Measurements from ENCODE around the gene PROSER3.

DNA sequence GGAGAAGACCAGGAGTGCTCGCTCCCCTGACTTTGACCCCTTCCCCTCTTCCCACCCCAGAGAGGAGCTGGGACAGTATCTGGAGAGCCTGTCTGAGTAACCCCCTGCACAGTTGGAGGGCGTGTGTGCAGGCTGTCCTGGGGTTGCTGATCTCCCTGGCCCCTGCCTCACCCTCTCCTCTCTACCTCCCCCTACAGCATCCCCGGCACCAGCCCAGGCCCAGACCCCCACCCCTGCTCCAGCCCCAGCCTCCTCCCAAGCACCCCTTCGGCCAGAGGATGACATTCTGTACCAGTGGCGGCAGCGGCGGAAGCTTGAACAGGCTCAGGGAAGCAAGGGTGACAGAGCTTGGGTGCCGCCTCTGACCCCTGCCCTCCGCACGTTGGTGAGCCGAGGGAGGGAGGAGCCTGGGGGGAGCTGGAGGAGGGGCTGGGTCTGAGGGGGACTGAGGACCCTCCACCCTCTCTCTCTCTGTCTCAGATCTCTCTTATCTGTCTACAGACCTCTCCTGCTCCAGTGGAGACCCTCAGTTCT is 8.7 kb downstream of the PROSER3 start:
- TF ChIP-seq, protein P1, sequence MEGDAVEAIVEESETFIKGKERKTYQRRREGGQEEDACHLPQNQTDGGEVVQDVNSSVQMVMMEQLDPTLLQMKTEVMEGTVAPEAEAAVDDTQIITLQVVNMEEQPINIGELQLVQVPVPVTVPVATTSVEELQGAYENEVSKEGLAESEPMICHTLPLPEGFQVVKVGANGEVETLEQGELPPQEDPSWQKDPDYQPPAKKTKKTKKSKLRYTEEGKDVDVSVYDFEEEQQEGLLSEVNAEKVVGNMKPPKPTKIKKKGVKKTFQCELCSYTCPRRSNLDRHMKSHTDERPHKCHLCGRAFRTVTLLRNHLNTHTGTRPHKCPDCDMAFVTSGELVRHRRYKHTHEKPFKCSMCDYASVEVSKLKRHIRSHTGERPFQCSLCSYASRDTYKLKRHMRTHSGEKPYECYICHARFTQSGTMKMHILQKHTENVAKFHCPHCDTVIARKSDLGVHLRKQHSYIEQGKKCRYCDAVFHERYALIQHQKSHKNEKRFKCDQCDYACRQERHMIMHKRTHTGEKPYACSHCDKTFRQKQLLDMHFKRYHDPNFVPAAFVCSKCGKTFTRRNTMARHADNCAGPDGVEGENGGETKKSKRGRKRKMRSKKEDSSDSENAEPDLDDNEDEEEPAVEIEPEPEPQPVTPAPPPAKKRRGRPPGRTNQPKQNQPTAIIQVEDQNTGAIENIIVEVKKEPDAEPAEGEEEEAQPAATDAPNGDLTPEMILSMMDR (IDR thresholded peaks at IDR 0.05): no peak
- no peak for TF ChIP-seq POLR2AphosphoS5 (IDR thresholded peaks at IDR 0.05; ENCODE audit: insufficient read depth in 1 of 2, low read depth in 1 of 2)
